GM19193 (cell line): ENCODE measurements around the gene CIC.

ENCODE experiments used
- POLR2A ChIP-seq: IDR thresholded peaks from 4 replicates; pipeline ENCODE4 v1.6.1; 2011; ENCODE audit not compliant: insufficient read depth, insufficient read length; ENCODE audit errors: extremely low read depth

CIC gene

GRCh38 chr19:42316223-42317211 lies 47.5 kb downstream of the CIC start:
- TF ChIP-seq POLR2A = no peak

- TF ChIP-seq POLR2A = no peak
Measured at GRCh38 chr19:42317535-42317934, 48.5 kb downstream of the CIC start.

- no peak for TF ChIP-seq POLR2A
Measured at GRCh38 chr19:42322305-42322704, 53.3 kb downstream of the CIC start.

GRCh38 chr19:42323473-42323851 lies 54.4 kb downstream of the CIC start:
- TF ChIP-seq POLR2A = no peak

GRCh38 chr19:42323852-42324654 lies 55.0 kb downstream of the CIC start:
- TF ChIP-seq POLR2A = no peak

- TF ChIP-seq POLR2A = no peak
Measured at GRCh38 chr19:42324655-42325307, 55.7 kb downstream of the CIC start.

- TF ChIP-seq POLR2A = peak; percentile 75
Measured at GRCh38 chr19:42325308-42325895, 56.4 kb downstream of the CIC start, which contains the start of gene MEGF8. TSS of gene MEGF8 (plus strand) at chr19:42325635. CDS start at chr19:42326244, 609 bp downstream.

- TF ChIP-seq POLR2A = no peak
Measured at GRCh38 chr19:42325896-42326771, 57.1 kb downstream of the CIC start.

GRCh38 chr19:42326969-42327368 lies 57.9 kb downstream of the CIC start:
- no peak for TF ChIP-seq POLR2A

- no peak for TF ChIP-seq POLR2A
Measured at GRCh38 chr19:42327381-42327780, 58.3 kb downstream of the CIC start.

- TF ChIP-seq POLR2A = no peak
Measured at GRCh38 chr19:42328106-42328505, 59.1 kb downstream of the CIC start.

GRCh38 chr19:42328854-42329253 lies 59.8 kb downstream of the CIC start:
- TF ChIP-seq POLR2A = no peak

GRCh38 chr19:42330241-42330711 lies 61.2 kb downstream of the CIC start:
- no peak for TF ChIP-seq POLR2A
